HuH-7.5 (cell line): Measurements from ENCODE around the gene ASGR2.
"Not testable (repeated sequence)": the region's sequence is repeated elsewhere in the genome, so short reads cannot be mapped to it uniquely, and the experiment has no call there.

Experiments
- DNase-seq: peaks from one replicate; pipeline ENCODE4 v3.0.0; 2011; ENCODE audit warnings: low spot score

ASGR2 gene, protein sequence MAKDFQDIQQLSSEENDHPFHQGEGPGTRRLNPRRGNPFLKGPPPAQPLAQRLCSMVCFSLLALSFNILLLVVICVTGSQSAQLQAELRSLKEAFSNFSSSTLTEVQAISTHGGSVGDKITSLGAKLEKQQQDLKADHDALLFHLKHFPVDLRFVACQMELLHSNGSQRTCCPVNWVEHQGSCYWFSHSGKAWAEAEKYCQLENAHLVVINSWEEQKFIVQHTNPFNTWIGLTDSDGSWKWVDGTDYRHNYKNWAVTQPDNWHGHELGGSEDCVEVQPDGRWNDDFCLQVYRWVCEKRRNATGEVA

DNA sequence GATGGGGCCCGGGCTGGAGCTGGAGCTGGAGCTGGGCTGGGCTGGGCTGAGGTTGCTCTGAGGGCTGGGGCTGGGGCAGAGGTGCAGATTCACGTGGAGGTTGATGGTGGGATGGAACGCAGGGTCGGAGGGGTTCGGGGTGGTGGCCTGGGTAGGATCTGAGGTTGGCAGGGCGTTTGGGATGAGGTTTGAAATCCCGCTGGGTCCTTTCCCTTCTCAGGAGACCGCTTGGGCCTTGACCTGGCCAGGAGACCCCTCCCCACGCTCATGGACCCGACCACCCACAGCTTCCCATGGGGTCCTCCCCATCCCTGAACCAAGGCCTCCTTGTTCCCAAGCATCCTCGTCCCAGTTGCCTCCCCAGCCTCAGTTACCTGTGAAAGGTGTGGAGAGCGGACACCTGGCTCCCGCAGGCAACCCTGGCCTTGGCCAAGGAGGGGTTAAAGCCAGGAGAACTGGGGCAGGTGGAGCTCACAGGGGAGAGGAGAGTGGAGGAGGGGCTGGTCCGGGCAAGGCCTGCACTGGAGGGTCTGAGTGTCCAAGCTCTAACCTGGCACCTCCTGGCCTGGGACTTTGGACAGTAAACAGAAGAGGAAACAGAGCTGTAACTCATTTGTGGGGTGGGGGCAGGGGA is at the start of gene ASGR2:
Gene ASGR2 (minus strand): TSS at position 582 of the 634 bp plus-strand sequence. CDS start 582 bp downstream, outside the sequence.
- peak; percentile 88 for DNase-seq

DNA sequence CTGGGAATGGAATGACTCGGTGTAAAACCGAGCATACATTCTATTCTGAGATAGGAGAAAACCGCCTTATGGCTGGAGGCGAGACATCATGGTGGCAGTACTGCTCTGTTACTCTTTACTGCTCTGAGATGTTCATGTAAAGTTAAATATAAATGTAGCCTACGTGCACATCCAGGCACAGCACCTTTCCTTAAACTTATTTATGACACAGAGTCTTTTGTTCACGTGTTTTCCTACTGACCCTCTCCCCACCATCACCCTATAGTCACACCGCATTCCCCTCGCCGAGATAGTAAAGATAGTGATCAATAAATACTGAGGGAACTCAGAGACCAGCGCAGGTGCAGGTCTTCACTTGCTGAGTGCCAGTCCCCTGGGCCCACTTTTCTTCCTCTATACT is 44.9 kb upstream of the ASGR2 start:
- DNase-seq: not testable (repeated sequence)

DNA sequence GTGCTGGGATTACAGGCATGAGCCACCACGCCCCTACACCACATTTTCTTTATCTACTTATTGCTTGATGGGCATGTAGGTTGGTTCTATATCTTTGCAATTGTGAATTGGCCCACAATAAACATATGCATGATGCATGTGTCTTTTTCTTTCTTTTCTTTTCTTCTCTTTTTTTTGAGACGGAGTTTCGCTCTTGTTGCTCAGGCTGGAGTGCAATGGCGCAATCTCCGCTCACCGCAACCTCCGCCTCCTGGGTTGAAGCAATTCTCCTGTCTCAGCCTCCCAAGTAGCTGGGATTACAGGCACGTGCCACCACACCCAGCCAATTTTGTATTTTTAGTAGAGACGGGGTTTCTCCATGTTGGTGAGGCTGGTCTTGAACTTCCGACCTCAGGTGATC is 43.8 kb upstream of the ASGR2 start:
- DNase-seq: not testable (repeated sequence)

DNA sequence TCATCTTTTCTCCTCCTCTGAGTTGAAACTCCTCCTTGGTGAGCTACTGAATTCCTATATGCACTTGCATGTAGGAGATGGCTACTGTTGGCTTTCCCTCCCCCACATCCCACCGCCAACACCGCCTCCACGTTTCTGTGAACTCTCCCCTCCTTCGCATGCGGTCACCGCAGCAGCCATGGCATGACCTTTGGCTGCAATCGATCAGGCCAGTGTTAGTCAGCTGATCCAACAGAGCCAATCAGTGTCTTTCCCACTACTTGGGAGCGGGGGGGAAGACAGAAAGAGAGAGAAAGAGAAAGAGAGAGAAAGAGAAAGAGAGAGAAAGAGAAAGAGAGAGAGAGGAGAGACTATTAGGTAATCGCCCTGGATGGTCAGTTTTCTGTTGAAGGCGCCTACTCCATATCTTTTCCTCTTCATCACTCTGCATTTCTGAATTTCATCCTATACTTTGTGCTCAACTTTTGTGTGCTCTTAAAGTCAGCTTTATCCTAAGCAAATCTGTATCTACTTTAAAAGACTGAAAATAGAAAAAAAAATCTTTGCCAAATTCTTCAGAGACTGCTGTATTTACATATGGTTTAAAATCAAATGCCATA is 41.8 kb upstream of the ASGR2 start:
- DNase-seq: peak; percentile 64

DNA sequence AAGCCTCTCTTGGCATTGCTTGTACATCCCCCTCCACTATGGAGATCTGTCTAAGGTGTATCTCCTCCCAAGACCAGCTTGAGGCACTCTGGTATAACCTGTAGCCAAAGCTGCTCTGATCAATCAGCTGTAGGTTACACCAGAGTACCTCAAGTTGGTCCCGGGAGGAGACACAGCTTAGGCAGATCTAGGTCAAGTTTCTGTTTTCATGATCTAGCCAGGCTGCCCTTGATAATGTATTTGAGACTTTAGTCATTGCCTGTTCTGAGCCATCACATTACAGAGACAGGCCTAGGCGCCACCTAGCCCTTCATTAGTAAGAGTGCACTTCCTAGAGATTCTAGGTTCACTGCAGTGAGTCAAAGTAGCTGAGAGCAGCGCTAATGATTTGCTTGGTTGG is 33.1 kb upstream of the ASGR2 start:
- no peak for DNase-seq

DNA sequence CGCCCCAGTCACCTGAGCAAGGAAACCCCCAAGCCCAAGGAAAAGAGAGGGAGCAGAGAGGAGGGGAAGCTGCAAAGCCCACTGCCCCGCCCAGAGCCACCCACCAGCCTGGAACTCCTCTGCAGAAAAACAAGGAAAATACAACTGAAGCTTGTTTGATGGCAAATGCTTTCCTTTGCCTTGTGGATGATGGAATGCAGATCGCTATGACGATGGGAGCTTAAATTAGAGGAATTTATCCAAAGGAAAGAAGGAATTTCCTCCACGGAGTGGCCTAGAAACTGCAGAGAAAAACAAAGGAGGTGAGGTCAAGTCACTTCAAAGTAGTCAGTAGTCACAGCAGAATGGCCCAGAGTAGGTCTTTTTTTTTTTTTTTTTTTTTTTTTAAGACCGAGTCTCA is 31.5 kb upstream of the ASGR2 start:
- no peak for DNase-seq

DNA sequence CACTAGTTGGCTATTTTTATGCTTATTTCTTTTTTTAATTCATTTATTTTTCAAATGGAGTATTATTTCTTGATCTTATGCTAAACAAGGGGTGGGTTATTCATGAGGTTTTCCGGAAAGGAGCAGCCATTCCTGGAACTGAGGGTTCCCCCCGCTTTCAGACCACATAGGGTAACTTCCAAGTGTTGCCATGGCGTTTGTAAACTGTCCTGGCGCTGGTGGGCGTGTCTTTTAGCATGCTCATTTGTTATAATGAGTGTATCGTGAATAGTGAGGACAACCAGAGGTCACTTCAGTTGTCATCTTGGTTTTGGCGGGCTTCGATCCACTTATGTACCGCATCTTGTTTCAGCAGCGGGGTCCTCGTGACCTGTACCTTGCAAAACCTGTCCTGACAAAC is 29.6 kb upstream of the ASGR2 start:
- DNase-seq: no peak

DNA sequence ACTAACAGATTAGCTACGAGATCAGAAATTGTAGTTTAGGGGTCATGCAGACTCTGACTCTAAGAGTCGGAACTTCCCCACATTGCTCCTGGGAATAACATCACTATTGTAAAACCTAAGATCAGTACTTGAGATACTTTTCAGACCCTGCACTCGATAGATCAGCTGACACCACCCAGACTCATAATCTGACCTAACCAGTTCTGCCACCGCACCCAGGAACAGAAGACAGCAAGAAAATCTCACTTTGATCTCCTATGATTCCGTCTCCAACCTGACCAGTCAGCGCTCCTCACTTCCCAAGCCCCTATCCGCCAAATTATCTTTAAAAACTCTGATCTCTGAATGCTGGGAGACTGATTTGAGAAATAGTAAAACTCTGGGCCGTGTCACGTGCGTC is 27.2 kb upstream of the ASGR2 start:
- DNase-seq: no peak

DNA sequence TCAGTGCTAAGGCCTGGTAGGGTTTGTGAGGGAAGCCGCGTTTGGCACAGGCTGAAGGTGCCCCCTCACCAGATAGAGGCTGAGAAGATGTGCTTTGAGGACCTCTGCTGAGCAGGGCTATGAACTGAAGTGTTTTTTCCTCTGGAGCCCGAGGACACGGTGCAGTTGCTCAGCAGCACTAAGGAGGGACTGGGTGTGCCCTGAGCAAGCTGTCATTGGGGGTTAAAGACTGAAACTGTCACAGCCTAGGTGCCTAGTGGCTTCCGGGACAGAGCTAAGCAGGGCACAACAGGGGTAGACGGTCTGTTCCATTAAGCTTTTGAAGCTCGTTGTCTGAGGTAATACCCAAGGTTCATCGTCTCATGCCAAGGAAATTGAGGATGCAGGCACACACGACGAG is 24.8 kb upstream of the ASGR2 start:
- no peak for DNase-seq

DNA sequence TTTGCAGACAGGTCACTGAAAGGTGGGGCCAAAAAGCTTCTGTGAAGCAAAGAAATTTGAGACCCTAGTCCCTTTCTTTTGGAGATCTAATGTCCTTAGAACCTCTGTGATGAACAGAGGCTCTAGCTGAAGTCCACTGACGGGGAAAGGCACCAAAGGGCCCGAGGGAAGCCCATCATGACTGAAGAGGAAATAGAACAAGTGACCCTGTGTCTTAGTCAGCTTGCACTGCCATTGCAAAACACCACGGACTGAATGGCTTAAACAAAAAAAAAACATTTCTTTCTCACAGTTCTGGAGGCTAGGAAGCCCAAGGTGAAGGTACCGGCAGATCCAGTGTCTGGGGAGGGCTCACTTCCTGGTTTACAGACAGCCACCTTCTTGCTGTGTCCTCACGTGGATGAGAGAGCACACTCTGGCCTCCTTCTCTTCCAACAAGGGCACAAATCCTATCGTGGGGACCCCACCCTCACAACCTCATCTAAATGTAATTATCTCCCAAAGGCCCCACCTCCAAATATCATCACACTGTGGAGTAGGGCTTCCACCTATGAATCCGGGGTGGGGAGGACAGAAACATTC is 24.3 kb upstream of the ASGR2 start:
- no peak for DNase-seq

DNA sequence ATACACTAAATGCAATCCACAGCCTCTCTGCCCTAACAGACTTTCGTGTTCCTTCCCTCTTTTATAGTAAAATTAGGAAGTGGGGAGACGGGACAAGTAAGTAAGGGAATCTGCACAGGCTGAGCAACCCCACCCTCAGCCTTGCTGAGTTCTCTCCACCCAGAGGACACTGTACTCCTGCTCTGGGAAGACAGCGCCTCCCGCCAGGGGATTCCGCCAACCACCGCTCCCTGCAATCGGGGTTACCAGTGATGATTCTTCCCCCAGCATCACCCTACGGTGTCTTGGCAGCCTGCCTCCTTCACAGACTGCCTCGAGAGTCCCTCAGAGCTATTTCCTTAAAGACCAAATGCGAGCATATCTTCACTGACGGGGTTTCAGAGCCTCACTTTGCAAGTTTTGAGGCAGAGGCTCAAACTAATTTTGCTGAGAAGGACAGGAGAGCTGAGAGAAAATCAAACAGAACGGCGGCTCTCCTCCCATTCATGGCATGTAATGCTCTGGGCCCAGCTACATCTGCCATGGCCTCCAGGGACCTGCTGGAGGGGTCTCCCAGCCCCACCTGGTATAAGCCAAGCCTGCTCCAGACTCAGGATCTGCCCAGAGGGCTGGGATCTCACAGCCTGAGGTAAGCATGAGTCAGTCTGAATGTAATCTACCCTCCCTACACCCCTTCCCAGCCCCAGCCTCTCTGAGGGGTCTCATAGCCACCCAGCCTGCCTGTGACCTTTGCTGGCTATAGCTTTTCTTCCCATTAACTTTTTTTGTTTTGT is 22.7 kb upstream of the ASGR2 start:
- no peak for DNase-seq

DNA sequence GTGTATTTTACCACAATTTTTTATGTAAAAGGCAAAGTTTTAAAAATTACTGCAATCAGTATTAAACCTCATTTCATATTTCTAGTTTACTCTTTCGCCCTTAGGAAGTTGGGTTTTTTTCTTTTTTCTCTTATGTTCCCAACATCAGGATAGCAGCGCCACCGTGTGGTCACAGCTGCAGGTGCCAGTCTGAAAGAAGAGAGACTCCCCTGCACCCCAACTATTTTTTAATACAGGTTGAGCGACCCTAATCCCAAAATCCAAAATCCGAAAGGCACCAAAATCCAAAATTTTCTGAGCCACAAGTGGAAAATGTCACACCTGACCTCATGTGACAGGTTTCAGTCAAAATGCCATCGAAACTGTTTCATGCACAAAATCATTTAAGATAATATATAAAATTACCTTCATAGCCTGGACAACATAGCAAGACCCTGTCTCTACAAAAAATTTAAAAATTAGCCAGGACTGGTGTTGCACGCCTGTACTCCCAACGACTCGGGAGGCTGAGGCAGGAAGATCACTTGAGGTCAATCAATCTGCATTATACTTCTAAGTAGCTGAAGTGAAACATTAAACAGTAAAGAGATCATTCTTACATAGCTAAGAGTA is 21.8 kb upstream of the ASGR2 start:
- DNase-seq: no peak

DNA sequence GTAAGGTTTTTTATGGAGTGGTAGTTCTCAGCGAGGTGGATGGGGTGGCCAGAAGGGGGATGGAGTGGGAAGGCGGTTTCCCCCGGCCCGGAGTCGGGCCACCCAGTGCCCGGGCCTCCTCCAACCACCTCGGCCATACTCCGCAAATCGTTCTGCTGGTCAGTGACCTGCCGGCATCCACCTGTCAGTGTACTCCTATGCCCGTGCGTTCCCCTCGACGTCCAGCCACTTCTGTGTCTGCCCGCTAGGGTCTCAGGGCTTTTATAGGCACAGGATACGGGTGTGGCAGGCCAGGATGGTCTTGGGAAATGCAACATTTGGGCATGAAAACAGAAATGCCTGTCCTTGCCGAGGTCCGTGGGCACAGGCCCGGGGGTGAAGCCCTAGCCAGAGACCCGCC is 19.3 kb upstream of the ASGR2 start:
- no peak for DNase-seq

DNA sequence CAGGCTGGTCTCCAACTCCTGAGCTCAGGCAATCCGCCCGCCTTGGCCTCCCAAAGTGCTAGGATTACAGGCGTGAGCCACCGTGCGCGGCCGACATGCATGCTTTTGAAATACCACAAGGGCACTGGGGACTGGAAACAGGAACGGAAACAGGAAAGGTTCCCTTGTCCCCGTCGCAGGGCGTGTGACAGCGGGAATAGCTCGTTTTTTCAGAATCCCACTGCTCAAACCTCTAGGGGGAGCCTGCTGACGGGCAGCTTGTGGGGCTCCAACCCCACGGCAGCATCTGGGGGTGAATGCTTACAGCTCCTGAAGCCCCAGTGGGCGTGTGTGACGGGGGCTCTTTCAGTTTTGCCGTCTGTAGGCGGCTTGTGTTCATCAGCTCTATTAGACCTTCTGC is 18.8 kb upstream of the ASGR2 start:
- DNase-seq: no peak

DNA sequence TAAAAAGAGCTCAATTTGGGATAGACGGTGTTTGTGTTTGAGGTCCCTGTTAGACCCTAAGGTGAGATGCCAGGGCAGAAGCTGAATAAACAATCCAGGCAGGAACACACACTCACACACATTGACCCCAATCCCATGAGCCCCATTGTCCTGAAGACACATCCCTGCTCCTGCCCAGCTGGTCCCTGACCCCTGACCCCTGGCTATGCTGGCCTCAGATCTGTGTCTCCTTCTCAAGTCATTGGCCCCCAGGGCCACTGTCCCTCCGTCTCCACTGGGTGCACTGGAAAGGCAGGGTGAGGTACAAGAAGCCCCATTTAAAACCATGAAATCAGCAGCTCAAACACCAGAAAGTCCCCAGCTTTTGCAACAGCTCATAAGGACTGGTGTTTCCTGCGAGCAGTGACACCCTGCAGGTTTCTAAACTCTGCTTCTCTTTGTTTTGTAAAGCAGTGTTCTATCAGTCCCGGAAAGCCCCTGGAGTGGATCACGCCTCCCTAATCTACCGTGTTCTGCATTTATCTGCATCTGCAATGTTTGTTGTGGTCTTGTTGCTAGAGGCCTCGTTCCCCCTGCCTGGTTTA is 18.0 kb upstream of the ASGR2 start:
- DNase-seq: no peak

DNA sequence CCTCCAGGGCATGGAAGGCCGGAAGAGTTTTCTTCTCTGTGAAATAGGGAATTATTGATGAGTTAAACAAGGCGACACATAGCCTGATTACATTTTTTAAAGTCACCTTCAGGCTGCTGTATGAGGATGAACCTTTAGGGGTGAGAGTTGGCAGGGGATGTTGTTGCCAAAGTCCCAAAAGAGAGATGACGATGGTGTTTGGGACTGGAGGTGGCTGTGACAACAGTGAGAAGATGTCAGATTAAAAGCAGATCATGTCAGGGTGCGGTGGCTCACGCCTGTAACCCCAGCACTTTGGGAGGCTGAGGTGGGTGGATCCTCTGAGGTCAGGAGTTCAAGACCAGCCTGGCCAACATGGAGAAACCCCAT is 16.8 kb upstream of the ASGR2 start:
- DNase-seq: no peak

DNA sequence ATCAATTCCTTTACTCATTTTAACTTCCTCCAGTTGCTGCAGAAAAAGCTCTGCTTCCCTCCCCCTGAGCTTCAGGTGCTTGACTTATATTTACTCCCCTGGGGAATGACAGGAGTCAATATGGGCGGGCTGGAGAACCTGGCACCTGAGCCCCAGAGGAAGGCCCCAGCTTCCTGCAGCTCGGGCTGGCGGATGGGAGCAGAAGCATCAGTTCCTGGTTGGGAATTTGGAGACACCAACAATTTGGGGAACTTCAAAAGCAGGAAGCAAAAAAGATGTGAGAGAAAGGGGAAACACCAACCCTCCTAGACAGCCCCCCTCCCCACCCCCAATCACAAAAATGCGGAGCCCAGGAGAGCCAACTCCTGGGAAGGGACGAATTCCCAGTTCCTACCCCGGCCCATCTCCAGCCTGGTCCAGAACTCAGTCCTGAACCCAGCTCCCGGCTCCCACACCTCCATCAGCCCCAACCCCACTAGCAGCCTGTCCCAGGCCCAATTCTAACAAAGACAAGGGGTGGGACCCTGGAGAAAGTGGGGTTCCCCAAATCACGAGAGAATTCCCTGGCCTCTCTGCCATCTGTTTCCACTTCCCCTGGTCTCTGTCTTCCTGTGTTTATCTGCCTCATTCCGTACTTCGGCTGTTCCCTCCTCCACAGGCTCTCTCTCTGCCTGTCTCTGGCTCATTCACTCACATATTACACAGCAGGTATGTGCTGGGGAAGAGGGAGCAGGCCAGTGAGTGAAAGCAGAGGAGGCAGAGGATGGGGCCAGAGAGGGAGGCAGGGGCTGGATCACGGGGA is 16.2 kb upstream of the ASGR2 start:
- no peak for DNase-seq

DNA sequence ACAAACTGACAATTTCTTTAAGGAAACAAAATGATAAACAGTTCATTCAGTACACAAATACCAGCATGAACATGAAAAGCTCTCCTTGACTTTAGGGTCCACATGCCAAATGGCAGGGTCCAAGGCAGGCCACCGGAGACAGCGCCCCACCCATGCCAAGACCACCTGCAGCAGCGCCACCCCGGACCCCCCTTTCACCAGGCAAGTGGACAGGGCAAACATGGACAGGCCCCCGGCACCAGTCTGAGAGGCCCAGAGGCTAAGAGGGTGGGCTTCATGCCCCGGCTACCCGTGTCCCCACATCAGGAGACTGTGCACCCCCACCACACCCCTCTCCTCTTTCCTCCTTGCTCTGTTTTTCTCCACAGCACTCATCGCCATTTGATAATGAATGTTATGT is 14.7 kb upstream of the ASGR2 start:
- no peak for DNase-seq

DNA sequence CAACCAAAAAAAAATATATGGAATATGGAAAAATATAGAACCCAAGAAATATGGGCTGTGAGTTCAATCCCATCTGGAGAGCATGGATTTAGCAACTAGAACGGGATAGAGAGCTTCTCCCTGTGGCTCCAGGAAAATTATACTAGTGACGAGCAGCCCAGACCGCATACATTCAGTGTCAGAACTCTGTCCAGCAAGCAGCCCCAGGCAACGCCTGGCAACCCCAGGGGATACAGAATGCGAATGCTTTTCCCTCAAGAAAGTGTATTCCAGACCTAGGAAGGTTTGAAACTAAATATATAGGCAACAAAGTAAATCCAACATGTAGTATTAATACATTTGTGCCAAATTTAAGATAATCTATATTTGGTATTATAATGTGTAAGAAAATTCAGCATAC is 13.5 kb upstream of the ASGR2 start:
- no peak for DNase-seq

DNA sequence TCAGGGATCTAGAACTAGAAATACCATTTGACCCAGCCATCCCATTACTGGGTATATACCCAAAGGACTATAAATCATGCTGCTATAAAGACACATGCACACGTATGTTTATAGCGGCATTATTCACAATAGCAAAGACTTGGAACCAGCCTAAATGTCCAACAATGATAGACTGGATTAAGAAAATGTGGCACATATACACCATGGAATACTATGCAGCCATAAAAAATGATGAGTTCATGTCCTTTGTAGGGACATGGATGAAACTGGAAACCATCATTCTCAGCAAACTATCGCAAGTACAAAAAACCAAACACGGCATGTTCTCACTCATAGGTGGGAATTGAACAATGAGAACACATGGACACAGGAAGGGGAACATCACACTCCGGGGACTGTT is 12.9 kb upstream of the ASGR2 start:
- not testable (repeated sequence) for DNase-seq

DNA sequence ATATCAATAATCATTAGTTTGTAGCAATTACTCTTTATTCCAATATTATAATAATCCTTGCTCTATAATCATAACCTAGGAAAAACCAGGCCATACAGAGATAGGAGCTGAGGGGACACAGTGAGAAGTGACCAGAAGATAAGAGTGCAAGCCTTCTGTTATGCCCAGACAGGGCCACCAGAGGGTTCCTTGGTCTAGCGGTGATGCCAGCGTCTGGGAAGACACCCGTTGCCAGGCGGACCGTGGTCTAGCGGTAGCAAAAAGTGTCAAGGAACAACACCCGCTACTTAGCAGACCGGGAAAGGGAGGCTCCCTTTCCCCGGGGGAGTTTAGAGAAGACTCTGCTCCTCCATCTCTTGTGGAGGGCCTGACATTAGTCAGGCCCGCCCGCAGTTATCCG is 11.8 kb upstream of the ASGR2 start:
- DNase-seq: not testable (repeated sequence)
